AG09309 (cell line): Measurements from ENCODE around the gene EFCAB12.
"Not testable (repeated sequence)": the region's sequence is repeated elsewhere in the genome, so short reads cannot be mapped to it uniquely, and the experiment has no call there.

Source experiments
- DNase-seq: peaks from one replicate; pipeline ENCODE4 v3.0.0-alpha.2; 2010; ENCODE audit warnings: low read depth
- H3K4me3 ChIP-seq: 2 replicates; pipeline ENCODE4 v1.5.1; 2011; ENCODE audit warnings: mild to moderate bottlenecking, low read depth, low read length, moderate library complexity; ENCODE audit not compliant: control insufficient read depth
- CTCF ChIP-seq: IDR thresholded peaks from 2 replicates; pipeline ENCODE4 v1.5.1; 2011; ENCODE audit warnings: mild to moderate bottlenecking, low read depth, low read length, inconsistent platforms; ENCODE audit not compliant: insufficient read depth, control insufficient read depth; ENCODE audit errors: missing control alignments

EFCAB12 gene

DNA sequence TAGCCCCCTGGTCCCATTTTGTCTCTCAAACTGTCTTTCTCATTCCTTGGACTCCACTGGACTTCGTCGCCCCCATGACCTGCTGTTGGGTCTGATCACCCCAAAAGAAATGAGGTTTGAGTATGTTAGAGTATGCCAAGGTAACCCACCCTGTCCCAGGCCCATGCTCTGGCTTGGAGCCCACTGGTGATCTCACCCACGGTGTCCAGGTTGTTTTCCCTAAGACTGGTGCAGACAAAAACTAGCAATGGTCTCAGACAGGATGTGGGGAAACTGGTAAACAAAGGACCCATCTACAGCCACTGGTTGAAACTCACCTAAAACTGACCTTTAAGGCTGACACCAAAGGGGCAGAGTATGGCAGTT, 38.9 kb downstream of the EFCAB12 start:
- H3K4me3 ChIP-seq: no peak overlapping the region
- TF ChIP-seq CTCF: no peak
- DNase-seq: no peak

DNA sequence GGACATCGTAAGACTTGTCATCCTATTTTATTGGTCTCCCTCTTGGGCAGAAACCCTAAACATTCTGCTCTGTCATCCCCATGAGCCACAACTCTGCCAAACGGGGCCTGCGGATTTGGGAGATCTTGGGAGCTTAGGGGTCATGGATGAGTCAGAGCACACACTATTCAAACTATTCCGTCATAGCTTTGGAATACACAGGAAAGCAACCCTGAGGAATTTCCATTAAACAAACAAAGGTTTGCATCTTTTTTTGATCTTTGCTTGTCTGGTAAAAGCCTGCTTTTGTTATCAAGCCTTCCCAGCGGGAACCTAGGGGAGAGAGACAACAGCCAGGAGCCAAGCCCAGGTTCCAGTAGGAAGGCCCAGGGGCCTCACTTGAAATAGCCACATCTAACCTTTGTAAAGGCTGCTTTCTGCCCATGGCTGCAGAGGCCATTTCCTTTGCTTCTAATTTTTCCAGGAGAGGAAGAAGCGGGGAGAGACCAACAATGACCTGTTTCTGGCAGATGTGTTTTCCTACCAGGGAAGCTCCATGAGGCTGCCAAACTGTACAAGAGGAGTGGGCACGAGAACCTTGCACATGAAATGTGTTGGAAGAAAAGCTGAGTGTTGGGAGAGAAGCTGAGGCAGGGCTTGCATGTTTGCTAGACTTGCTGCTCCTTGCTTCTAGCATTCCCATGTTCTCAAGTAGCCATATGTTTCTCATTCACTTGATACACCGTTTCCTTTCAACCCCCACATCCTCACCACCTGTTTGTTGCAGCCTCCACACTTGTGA, 39.5 kb downstream of the EFCAB12 start:
- H3K4me3 ChIP-seq: not testable (repeated sequence)
- DNase-seq: peak; percentile 43

DNA sequence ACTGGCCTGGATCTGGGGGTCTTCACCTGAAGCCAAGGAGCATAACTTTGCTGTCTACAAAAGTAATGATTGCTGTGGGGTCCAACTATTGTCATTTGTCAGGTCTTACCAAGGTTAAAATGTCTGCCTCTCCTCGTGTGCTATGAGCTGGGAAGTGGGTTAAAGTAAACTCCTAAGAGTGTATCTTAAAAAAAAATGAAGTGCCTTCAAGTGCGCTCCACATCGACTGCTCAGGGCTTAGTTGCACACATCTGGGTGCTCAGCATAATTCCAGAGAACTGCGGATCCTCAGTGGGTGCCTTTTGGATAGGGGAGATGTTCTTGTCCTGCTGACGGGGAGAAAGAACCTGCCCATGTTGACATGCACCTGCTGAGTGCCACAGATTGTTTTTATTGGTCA, 40.9 kb downstream of the EFCAB12 start:
- no peak for TF ChIP-seq CTCF
- H3K4me3 ChIP-seq: no peak overlapping the region
- no peak for DNase-seq

GRCh38 chr3:129386984-129387383, 41.5 kb downstream of the EFCAB12 start:
- H3K4me3 ChIP-seq: no peak overlapping the region
- DNase-seq: no peak
- TF ChIP-seq CTCF: no peak

DNA sequence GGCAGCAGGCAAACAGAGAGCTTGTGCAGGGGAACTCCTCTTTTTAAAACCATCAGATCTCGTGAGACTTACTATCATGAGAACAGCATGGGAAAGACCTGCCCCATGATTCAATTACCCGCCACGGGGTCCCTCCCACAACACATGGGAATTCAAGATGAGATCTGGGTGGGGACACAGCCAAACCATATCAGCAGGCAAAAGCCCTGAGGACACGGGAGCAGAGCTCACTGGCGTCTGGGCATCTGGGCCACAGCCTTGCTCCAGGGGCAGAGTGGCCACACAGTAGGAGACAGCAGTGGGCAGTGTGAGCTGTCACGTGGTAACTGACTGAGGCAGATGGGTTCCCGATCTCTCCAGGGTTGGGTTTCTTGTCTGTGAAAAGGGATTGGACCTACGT, 42.9 kb downstream of the EFCAB12 start:
- DNase-seq, H3K4me3 ChIP-seq: not testable (repeated sequence)

- TF ChIP-seq CTCF: no peak
- H3K4me3 ChIP-seq: no peak overlapping the region
- no peak for DNase-seq
Measured at GRCh38 chr3:129384594-129385323, 43.7 kb downstream of the EFCAB12 start.

DNA sequence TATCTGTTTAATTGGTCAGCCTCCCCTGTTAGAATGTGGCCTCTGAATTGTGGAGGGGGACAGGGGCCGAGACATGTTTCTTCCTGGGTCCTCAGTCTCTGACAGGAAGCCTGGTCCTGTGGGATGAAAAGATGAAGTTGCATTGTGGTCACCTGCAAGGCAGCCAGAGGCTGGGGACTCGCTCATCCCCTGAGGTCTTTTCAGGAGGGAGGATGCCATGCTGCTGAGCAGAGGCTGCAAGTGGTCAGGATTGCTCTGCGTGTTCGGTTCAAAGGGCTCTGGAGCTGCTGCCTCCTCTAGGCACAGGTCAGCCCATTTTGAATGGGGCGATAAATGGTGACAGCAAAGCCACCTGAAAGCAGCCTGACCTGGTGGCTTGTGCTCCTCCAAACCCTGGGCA, 44.3 kb downstream of the EFCAB12 start:
- H3K4me3 ChIP-seq, DNase-seq: not testable (repeated sequence)

DNA sequence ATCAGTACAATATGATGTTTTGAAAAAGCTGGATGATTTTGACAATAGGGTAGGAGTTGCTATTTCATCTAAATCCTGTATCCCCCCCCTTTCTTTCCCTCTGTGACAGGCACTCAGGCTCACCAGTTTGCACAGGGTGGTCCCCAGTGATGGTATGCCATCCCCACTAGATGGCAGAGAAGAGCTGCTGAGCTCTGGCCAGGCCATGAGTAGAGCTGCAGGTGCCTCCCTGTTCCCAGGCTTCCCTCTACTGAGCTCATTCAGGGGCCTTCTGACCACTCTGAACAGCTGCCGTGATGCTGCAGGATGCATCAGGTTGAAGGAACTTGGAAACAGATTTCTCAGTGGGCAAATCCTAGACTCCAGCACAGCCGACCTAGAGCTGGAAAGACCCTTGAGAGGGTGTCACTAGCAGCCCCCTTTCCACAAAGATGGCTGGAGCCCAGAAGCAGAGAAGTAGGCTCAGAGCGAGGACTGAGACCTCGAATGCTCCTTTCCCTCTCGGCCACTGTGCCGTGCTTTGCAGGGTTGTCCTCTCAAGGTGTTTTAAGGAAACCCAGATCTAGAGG, 45.1 kb downstream of the EFCAB12 start:
- TF ChIP-seq CTCF: peak; percentile 94
- no peak for DNase-seq
- no peak overlapping the region for H3K4me3 ChIP-seq
